Fibroblast of villous mesenchyme (primary cell): ENCODE measurements around the gene P3H3. TPM values are rescaled to one million over a fixed set of nuclear protein-coding genes. Genes with fewer than 3 reads are reported as not detected.
"Not testable (repeated sequence)": the region's sequence is repeated elsewhere in the genome, so short reads cannot be mapped to it uniquely, and the experiment has no call there.

ENCODE experiments used
- DNase-seq: peaks from one replicate; pipeline ENCODE4 v3.0.0-alpha.2; 2010; ENCODE audit warnings: low read depth
- H3K4me3 ChIP-seq: 2 replicates; pipeline ENCODE4 v1.5.1; 2011; ENCODE audit warnings: low read depth, mild to moderate bottlenecking, low read length
- CTCF ChIP-seq: IDR thresholded peaks from 2 replicates; pipeline ENCODE4 v1.5.1; 2012; ENCODE audit warnings: low read depth, mild to moderate bottlenecking, low read length; ENCODE audit not compliant: insufficient read depth
- total RNA-seq: library from RNA; depleted of rRNA; stranded (reverse); fragments of >200 nt; gene quantifications from 2 replicates; pipeline ENCODE4 v1.2.3, GENCODE V29; 2012

Gene P3H3
- total RNA-seq, 1 donor = 91.1 TPM

GRCh38 chr12:6858799-6859198 is 30.6 kb downstream of the P3H3 start:
- H3K4me3 ChIP-seq = no peak overlapping the region
- TF ChIP-seq CTCF = no peak
- no peak for DNase-seq

- DNase-seq = no peak
- H3K4me3 ChIP-seq = no peak overlapping the region
- TF ChIP-seq CTCF = no peak
These were observed 31.9 kb downstream of the P3H3 start for GRCh38 chr12:6860116-6860515.

DNA sequence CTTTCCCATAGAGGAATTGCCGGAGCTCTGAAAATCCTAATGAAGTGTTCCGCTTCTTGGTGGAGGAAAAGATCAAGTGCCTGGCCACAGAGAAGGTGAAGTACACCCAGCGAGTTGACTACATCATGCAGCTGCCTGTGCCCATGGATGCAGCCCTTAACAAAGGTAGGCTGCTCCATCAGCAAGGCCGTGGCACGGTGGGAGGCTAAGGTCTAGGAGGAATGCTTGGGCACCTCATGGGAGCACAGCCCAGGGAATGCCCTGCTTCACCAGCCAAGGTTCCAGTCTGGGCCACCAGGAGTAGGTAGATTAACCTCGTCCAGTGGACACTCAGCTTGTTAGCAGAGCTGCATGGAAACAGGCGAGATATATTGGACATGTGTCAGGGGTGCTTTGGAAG is 32.7 kb downstream of the P3H3 start:
- no peak for TF ChIP-seq CTCF
- H3K4me3 ChIP-seq = no peak overlapping the region
- DNase-seq = no peak

- DNase-seq = no peak
- no peak for TF ChIP-seq CTCF
- H3K4me3 ChIP-seq = no peak overlapping the region
These were observed 33.2 kb downstream of the P3H3 start for GRCh38 chr12:6861391-6861790.

DNA sequence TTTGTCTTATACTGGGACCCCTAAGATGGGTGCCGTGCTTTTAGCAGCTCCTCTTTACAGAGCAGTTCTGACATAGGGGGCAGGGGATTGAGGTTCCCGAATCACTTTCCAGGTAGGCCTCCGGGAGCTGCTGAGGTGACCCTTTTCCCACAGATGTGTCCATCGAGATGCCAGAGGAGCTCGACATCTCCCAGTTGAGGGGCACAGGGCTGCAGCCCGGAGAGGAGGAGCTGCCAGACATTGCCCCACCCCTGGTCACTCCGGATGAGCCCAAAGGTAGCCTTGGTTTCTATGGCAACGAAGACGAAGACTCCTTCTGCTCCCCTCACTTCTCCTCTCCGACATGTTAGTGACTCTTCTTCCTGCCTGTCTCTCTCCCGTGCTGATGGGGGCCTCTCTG is 34.8 kb downstream of the P3H3 start:
- H3K4me3 ChIP-seq = no peak overlapping the region
- TF ChIP-seq CTCF = no peak
- DNase-seq = no peak

GRCh38 chr12:6863586-6864321 is 35.5 kb downstream of the P3H3 start:
- H3K4me3 ChIP-seq = no peak overlapping the region
- no peak for DNase-seq
- no peak for TF ChIP-seq CTCF

DNA sequence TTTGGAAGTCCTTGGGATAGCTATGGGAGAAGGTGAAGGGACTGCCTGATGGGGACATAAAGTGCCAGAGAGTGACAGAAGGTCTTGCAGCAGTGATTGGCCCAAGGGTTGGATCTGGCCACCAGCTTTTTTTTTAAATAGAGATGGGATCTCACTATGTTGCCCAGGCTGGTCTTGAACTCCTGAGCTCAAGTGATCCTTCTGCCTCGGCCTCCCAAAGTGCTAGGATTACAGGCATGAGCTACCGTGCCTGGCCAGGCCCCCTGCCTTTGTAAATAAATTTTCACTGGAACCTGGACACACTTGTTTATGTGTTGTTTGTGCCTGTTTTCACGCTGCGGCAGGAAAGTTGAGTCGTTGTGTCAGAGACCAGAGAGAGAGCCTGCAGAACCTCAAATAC is 37.1 kb downstream of the P3H3 start:
- DNase-seq, H3K4me3 ChIP-seq: not testable (repeated sequence)
